WTC11 (cell line): Measurements from ENCODE around the gene PXK. TPM values are rescaled to one million over a fixed set of nuclear protein-coding genes. Genes with fewer than 3 reads are reported as not detected.

Source experiments
- ATAC-seq: fragments of 200-7000 bp; cut with Tn5 transposase; 2 replicates; pipeline ENCODE4 v1.10.0; 2021; ENCODE audit warnings: mild to moderate bottlenecking, moderate library complexity
- CTCF ChIA-PET: fragments of 300-600 bp; sonication (Branson Sonifier 250); formaldehyde crosslinking; loops from one replicate; lab custom pipeline; 2021; ENCODE audit warnings: antibody characterized with exemption; lab: Charles Lee
- POLR2A ChIA-PET: fragments of 350-600 bp; sonication (Branson Sonifier 250); formaldehyde crosslinking; loops from one replicate; lab custom pipeline; 2021; ENCODE audit warnings: antibody characterized with exemption; lab: Charles Lee
- DNase-seq: peaks from one replicate; pipeline ENCODE4 v3.0.0; 2021; ENCODE audit warnings: low spot score
- H3K27ac Mint-ChIP-seq: 2 replicates; pipeline ENCODE4 v1.8.0; 2021; ENCODE audit warnings: mixed read lengths
- H3K27me3 Mint-ChIP-seq: 2 replicates; pipeline ENCODE4 v1.8.0; 2021; ENCODE audit warnings: low read depth, mild to moderate bottlenecking, moderate library complexity, mixed read lengths
- H3K36me3 Mint-ChIP-seq: 2 replicates; pipeline ENCODE4 v1.8.0; 2021; ENCODE audit warnings: mixed read lengths
- H3K4me1 Mint-ChIP-seq: 2 replicates; pipeline ENCODE4 v1.8.0; 2022; ENCODE audit warnings: mixed read lengths
- H3K4me3 Mint-ChIP-seq: 2 replicates; pipeline ENCODE4 v1.8.0; 2021; ENCODE audit warnings: mild to moderate bottlenecking, moderate library complexity, mixed read lengths
- H3K9me3 Mint-ChIP-seq: 2 replicates; pipeline ENCODE4 v1.8.0; 2021; ENCODE audit warnings: mixed read lengths
- ATF1 ChIP-seq: sonication (generic); formaldehyde crosslinking; IDR thresholded peaks from 2 replicates; pipeline ENCODE4 v1.8.1; 2023; ENCODE audit warnings: mild to moderate bottlenecking, moderate library complexity, missing genetic modification reagents
- CBFB ChIP-seq: sonication (generic); formaldehyde crosslinking; IDR thresholded peaks from 2 replicates; pipeline ENCODE4 v1.8.1; 2022; ENCODE audit warnings: mild to moderate bottlenecking, low read depth, missing genetic modification reagents
- CREM ChIP-seq: sonication (generic); formaldehyde crosslinking; IDR thresholded peaks from 2 replicates; pipeline ENCODE4 v1.8.1; 2022; ENCODE audit warnings: mild to moderate bottlenecking, missing genetic modification reagents, moderate library complexity
- EMX1 ChIP-seq: fragments of 250-450 bp; sonication (Bioruptor Pico); IDR thresholded peaks from 2 replicates; pipeline ENCODE4 v1.8.0; 2021; ENCODE audit warnings: mild to moderate bottlenecking
- JAZF1 ChIP-seq: fragments of 250-450 bp; sonication (Bioruptor Pico); IDR thresholded peaks from 2 replicates; pipeline ENCODE4 v1.9.0; 2021; ENCODE audit warnings: moderate library complexity, mild to moderate bottlenecking, inconsistent platforms
- MYBL2 ChIP-seq: sonication (generic); formaldehyde crosslinking; IDR thresholded peaks from 2 replicates; pipeline ENCODE4 v1.8.1; 2023; ENCODE audit warnings: mild to moderate bottlenecking, moderate library complexity, missing genetic modification reagents
- NFYB ChIP-seq: sonication (generic); formaldehyde crosslinking; conservative IDR thresholded peaks from 2 replicates; pipeline ENCODE4 v1.8.0; 2022; ENCODE audit warnings: low read depth, missing genetic modification reagents
- NR1H2 ChIP-seq: sonication (generic); formaldehyde crosslinking; IDR thresholded peaks from 2 replicates; pipeline ENCODE4 v1.9.0; 2021; ENCODE audit warnings: mild to moderate bottlenecking, moderate library complexity, missing genetic modification reagents
- NR3C1 ChIP-seq: sonication (generic); formaldehyde crosslinking; conservative IDR thresholded peaks from 2 replicates; pipeline ENCODE4 v1.8.1; 2023; ENCODE audit warnings: low read depth, mild to moderate bottlenecking, missing genetic modification reagents
- OVOL2 ChIP-seq: fragments of 250-450 bp; sonication (Bioruptor Pico); IDR thresholded peaks from 2 replicates; pipeline ENCODE4 v1.9.0; 2021; ENCODE audit warnings: mild to moderate bottlenecking, borderline replicate concordance
- ZNF121 ChIP-seq: sonication (generic); formaldehyde crosslinking; IDR thresholded peaks from 2 replicates; pipeline ENCODE4 v1.8.0; 2023; ENCODE audit warnings: missing genetic modification reagents
- ZNF232 ChIP-seq: sonication (generic); formaldehyde crosslinking; IDR thresholded peaks from 2 replicates; pipeline ENCODE4 v1.8.0; 2022; ENCODE audit warnings: mild to moderate bottlenecking, missing genetic modification reagents
- ZNF263 ChIP-seq: sonication (generic); formaldehyde crosslinking; IDR thresholded peaks from 2 replicates; pipeline ENCODE4 v1.8.1; 2022; ENCODE audit warnings: low read depth, mild to moderate bottlenecking, moderate library complexity, missing genetic modification reagents
- ZNF317 ChIP-seq: sonication (generic); formaldehyde crosslinking; IDR thresholded peaks from 2 replicates; pipeline ENCODE4 v1.8.1; 2023; ENCODE audit warnings: low read depth, mild to moderate bottlenecking, moderate library complexity, missing genetic modification reagents, borderline replicate concordance
- ZNF671 ChIP-seq: fragments of 250-450 bp; sonication (Bioruptor Pico); IDR thresholded peaks from 2 replicates; pipeline ENCODE4 v1.8.0; 2021; ENCODE audit warnings: mild to moderate bottlenecking
- total RNA-seq: library from RNA; stranded (reverse); gene quantifications from 3 replicates; pipeline ENCODE4 v1.2.3, GENCODE V29; 2021
- TF ChIP-seq, protein P1 (sequence below): sonication (generic); formaldehyde crosslinking; IDR thresholded peaks from 2 replicates; pipeline ENCODE4 v1.8.0; 2022; ENCODE audit warnings: mild to moderate bottlenecking, missing genetic modification reagents
- TF ChIP-seq, protein P2 (sequence below): sonication (generic); formaldehyde crosslinking; IDR thresholded peaks from 2 replicates; pipeline ENCODE4 v1.8.1; 2022; ENCODE audit warnings: mild to moderate bottlenecking, moderate library complexity, missing genetic modification reagents
- TF ChIP-seq, protein P3 (sequence below): fragments of 250-450 bp; sonication (Bioruptor Pico); IDR thresholded peaks from 2 replicates; pipeline ENCODE4 v1.9.0; 2021; ENCODE audit warnings: moderate library complexity, mild to moderate bottlenecking, inconsistent platforms, borderline replicate concordance
- TF ChIP-seq, protein P4 (sequence below): sonication (generic); formaldehyde crosslinking; IDR thresholded peaks from 2 replicates; pipeline ENCODE4 v1.8.0; 2022; ENCODE audit warnings: mild to moderate bottlenecking, missing genetic modification reagents
- TF ChIP-seq, protein P5 (sequence below): sonication (generic); formaldehyde crosslinking; IDR thresholded peaks from 2 replicates; pipeline ENCODE4 v1.8.1; 2022; ENCODE audit warnings: low read depth, missing genetic modification reagents, borderline replicate concordance
- TF ChIP-seq, protein P6 (sequence below): sonication (generic); formaldehyde crosslinking; conservative IDR thresholded peaks from 2 replicates; pipeline ENCODE4 v1.8.1; 2022; ENCODE audit warnings: mild to moderate bottlenecking, missing genetic modification reagents
- TF ChIP-seq, protein P7 (sequence below): sonication (generic); formaldehyde crosslinking; IDR thresholded peaks from 2 replicates; pipeline ENCODE4 v1.8.1; 2023; ENCODE audit warnings: mild to moderate bottlenecking, missing genetic modification reagents, borderline replicate concordance
- TF ChIP-seq, protein P8 (sequence below): sonication (generic); formaldehyde crosslinking; IDR thresholded peaks from 2 replicates; pipeline ENCODE4 v1.8.0; 2022; ENCODE audit warnings: mild to moderate bottlenecking, missing genetic modification reagents

The PXK gene
- total RNA-seq, 1 experiment from 2014 or later = 9.4 TPM

DNA sequence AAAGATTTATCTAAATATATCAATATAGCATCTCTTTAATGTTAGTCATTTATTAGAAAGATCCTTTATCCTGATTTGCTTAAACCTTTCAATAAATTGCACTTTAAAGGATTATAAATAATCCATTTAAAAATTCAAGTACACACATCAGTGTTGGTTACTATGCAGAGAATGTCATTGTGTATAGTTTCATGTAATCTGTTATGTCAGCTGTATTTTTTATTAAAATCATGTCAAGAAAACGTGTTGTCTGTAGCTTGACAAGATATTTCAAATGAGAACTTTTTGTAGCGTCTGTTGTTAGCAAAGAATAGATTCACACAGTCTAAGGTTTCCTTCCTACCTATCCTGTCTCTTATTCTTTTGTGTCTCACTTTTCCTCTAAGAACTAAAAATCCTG, 93.1 kb downstream of the PXK start:
- no peaks in the 10 kb centered on the region for H3K9me3 Mint-ChIP-seq
- DNase-seq (no peak), ATAC-seq (no peak)
- POLR2A ChIA-PET = interaction anchor here (0.5 kb wide), 1 partner anchor 100 kb away, joined by 4 read pairs; no protein-coding TSS in a partner anchor
- no peak overlapping the region for H3K4me3 Mint-ChIP-seq
- no peak overlapping the region for H3K27ac Mint-ChIP-seq
- H3K4me1 Mint-ChIP-seq = peaks cover 7% of the 10 kb centered on the region
- H3K36me3 Mint-ChIP-seq = peaks cover 58% of the 10 kb centered on the region
- TF ChIP-seq, protein P1, sequence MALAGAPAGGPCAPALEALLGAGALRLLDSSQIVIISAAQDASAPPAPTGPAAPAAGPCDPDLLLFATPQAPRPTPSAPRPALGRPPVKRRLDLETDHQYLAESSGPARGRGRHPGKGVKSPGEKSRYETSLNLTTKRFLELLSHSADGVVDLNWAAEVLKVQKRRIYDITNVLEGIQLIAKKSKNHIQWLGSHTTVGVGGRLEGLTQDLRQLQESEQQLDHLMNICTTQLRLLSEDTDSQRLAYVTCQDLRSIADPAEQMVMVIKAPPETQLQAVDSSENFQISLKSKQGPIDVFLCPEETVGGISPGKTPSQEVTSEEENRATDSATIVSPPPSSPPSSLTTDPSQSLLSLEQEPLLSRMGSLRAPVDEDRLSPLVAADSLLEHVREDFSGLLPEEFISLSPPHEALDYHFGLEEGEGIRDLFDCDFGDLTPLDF (CRISPR knock-in tag) = no peak
- TF ChIP-seq ZNF232 (no peak), ZNF263 (CRISPR knock-in tag) (no peak), ATF1 (CRISPR knock-in tag) (no peak), JAZF1 (CRISPR knock-in tag) (no peak), CBFB (CRISPR knock-in tag) (no peak), ZNF671 (CRISPR knock-in tag) (no peak), ZNF317 (CRISPR knock-in tag) (no peak), NR3C1 (no peak), NR1H2 (CRISPR knock-in tag) (no peak), NFYB (CRISPR knock-in tag) (no peak), CREM (CRISPR knock-in tag) (no peak), EMX1 (no peak)
- TF ChIP-seq, protein P2, sequence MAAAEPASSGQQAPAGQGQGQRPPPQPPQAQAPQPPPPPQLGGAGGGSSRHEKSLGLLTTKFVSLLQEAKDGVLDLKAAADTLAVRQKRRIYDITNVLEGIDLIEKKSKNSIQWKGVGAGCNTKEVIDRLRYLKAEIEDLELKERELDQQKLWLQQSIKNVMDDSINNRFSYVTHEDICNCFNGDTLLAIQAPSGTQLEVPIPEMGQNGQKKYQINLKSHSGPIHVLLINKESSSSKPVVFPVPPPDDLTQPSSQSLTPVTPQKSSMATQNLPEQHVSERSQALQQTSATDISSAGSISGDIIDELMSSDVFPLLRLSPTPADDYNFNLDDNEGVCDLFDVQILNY (CRISPR knock-in tag) = no peak
- TF ChIP-seq, protein P3, sequence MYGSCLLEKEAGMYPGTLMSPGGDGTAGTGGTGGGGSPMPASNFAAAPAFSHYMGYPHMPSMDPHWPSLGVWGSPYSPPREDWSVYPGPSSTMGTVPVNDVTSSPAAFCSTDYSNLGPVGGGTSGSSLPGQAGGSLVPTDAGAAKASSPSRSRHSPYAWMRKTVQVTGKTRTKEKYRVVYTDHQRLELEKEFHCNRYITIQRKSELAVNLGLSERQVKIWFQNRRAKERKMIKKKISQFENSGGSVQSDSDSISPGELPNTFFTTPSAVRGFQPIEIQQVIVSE = no peak
- TF ChIP-seq, protein P4, sequence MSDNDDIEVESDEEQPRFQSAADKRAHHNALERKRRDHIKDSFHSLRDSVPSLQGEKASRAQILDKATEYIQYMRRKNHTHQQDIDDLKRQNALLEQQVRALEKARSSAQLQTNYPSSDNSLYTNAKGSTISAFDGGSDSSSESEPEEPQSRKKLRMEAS (CRISPR knock-in tag) = no peak
- TF ChIP-seq, protein P5, sequence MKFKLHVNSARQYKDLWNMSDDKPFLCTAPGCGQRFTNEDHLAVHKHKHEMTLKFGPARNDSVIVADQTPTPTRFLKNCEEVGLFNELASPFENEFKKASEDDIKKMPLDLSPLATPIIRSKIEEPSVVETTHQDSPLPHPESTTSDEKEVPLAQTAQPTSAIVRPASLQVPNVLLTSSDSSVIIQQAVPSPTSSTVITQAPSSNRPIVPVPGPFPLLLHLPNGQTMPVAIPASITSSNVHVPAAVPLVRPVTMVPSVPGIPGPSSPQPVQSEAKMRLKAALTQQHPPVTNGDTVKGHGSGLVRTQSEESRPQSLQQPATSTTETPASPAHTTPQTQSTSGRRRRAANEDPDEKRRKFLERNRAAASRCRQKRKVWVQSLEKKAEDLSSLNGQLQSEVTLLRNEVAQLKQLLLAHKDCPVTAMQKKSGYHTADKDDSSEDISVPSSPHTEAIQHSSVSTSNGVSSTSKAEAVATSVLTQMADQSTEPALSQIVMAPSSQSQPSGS = no peak
- CTCF ChIA-PET = interaction anchor here (0.6 to 1.0 kb wide), 2 partner anchors 68 to 104 kb away, joined by 3 read pairs; no protein-coding TSS in a partner anchor
- no peaks in the 10 kb centered on the region for H3K27me3 Mint-ChIP-seq

DNA sequence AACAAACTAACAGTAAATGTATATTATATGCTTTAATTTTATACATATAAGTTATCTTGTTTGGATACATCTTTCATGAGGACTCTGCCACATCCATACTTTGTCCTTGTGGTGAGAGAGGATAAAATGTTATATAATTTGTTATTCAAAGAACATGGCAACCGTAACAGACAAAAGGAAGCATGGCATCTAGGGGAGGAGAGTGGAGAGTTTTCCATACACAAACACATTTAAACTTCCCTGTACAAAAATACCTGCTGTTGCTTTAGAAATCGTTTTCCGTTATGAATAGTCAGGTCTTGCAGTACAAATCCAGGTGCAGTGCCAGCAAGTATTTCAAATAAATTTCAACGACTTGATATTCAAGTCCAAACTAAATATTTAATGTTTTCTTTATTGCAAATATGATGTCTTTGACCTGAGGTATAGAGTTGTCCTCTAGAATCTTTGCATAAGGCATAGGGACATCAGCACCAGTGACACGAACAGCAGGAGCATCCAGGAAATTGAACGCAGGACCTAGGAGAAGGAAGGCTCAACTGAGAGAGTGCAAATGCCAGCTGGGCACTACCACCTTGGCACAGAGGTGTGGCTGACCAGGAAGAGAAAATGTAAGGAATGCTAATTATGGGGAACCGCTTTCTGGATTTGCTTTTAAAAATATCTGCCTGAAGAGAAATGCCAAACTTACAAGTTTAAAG, 95.1 kb downstream of the PXK start:
- H3K36me3 Mint-ChIP-seq = peaks cover 68% of the 10 kb centered on the region
- no peak overlapping the region for H3K4me3 Mint-ChIP-seq
- ATAC-seq (no peak), DNase-seq (no peak)
- H3K27ac Mint-ChIP-seq = no peak overlapping the region
- ChIA-PET CTCF (no interaction called here), POLR2A (no interaction called here)
- H3K9me3 Mint-ChIP-seq = no peaks in the 10 kb centered on the region
- peaks cover 14% of the 10 kb centered on the region for H3K4me1 Mint-ChIP-seq
- TF ChIP-seq, protein P6, sequence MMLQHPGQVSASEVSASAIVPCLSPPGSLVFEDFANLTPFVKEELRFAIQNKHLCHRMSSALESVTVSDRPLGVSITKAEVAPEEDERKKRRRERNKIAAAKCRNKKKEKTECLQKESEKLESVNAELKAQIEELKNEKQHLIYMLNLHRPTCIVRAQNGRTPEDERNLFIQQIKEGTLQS = no peak
- TF ChIP-seq MYBL2 (CRISPR knock-in tag) = no peak
- TF ChIP-seq NFYB (CRISPR knock-in tag) = no peak
- TF ChIP-seq OVOL2 (CRISPR knock-in tag) = no peak
- TF ChIP-seq, protein P7, sequence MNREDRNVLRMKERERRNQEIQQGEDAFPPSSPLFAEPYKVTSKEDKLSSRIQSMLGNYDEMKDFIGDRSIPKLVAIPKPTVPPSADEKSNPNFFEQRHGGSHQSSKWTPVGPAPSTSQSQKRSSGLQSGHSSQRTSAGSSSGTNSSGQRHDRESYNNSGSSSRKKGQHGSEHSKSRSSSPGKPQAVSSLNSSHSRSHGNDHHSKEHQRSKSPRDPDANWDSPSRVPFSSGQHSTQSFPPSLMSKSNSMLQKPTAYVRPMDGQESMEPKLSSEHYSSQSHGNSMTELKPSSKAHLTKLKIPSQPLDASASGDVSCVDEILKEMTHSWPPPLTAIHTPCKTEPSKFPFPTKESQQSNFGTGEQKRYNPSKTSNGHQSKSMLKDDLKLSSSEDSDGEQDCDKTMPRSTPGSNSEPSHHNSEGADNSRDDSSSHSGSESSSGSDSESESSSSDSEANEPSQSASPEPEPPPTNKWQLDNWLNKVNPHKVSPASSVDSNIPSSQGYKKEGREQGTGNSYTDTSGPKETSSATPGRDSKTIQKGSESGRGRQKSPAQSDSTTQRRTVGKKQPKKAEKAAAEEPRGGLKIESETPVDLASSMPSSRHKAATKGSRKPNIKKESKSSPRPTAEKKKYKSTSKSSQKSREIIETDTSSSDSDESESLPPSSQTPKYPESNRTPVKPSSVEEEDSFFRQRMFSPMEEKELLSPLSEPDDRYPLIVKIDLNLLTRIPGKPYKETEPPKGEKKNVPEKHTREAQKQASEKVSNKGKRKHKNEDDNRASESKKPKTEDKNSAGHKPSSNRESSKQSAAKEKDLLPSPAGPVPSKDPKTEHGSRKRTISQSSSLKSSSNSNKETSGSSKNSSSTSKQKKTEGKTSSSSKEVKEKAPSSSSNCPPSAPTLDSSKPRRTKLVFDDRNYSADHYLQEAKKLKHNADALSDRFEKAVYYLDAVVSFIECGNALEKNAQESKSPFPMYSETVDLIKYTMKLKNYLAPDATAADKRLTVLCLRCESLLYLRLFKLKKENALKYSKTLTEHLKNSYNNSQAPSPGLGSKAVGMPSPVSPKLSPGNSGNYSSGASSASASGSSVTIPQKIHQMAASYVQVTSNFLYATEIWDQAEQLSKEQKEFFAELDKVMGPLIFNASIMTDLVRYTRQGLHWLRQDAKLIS (CRISPR knock-in tag) = no peak
- TF ChIP-seq, protein P8, sequence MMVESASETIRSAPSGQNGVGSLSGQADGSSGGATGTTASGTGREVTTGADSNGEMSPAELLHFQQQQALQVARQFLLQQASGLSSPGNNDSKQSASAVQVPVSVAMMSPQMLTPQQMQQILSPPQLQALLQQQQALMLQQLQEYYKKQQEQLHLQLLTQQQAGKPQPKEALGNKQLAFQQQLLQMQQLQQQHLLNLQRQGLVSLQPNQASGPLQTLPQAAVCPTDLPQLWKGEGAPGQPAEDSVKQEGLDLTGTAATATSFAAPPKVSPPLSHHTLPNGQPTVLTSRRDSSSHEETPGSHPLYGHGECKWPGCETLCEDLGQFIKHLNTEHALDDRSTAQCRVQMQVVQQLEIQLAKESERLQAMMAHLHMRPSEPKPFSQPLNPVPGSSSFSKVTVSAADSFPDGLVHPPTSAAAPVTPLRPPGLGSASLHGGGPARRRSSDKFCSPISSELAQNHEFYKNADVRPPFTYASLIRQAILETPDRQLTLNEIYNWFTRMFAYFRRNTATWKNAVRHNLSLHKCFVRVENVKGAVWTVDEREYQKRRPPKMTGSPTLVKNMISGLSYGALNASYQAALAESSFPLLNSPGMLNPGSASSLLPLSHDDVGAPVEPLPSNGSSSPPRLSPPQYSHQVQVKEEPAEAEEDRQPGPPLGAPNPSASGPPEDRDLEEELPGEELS (CRISPR knock-in tag) = no peak
- TF ChIP-seq ZNF121 (CRISPR knock-in tag) = no peak
- H3K27me3 Mint-ChIP-seq = no peaks in the 10 kb centered on the region
